Measurements from ENCODE around the gene CSTPP1.
"Not testable (repeated sequence)": the region's sequence is repeated elsewhere in the genome, so short reads cannot be mapped to it uniquely, and the experiment has no call there.

- TF ChIP-seq, protein P1, sequence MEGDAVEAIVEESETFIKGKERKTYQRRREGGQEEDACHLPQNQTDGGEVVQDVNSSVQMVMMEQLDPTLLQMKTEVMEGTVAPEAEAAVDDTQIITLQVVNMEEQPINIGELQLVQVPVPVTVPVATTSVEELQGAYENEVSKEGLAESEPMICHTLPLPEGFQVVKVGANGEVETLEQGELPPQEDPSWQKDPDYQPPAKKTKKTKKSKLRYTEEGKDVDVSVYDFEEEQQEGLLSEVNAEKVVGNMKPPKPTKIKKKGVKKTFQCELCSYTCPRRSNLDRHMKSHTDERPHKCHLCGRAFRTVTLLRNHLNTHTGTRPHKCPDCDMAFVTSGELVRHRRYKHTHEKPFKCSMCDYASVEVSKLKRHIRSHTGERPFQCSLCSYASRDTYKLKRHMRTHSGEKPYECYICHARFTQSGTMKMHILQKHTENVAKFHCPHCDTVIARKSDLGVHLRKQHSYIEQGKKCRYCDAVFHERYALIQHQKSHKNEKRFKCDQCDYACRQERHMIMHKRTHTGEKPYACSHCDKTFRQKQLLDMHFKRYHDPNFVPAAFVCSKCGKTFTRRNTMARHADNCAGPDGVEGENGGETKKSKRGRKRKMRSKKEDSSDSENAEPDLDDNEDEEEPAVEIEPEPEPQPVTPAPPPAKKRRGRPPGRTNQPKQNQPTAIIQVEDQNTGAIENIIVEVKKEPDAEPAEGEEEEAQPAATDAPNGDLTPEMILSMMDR (conservative IDR thresholded peaks at IDR 0.05; ENCODE audit: low read depth, low read length), result not testable (repeated sequence)
- TF ChIP-seq RAD21 (IDR thresholded peaks at IDR 0.05; ENCODE audit: low read length); MXI1 (IDR thresholded peaks at IDR 0.05; ENCODE audit: borderline replicate concordance, low read depth, low read length); SMC3 (IDR thresholded peaks at IDR 0.05; ENCODE audit: low read depth, low read length); POLR2A (IDR thresholded peaks at IDR 0.05; ENCODE audit: low read depth, low read length); CEBPB (IDR thresholded peaks at IDR 0.05; ENCODE audit: low read depth, low read length); USF2 (IDR thresholded peaks at IDR 0.05; ENCODE audit: low read depth, low read length); MAFK (IDR thresholded peaks at IDR 0.05; ENCODE audit: low read depth, low read length); BHLHE40 (IDR thresholded peaks at IDR 0.05; ENCODE audit: low read depth, low read length); CHD1 (IDR thresholded peaks at IDR 0.05; ENCODE audit: low read depth, low read length); FOS (IDR thresholded peaks at IDR 0.05; ENCODE audit: low read depth, low read length); MAZ (IDR thresholded peaks at IDR 0.05; ENCODE audit: borderline replicate concordance, low read depth, low read length); RCOR1 (IDR thresholded peaks at IDR 0.05; ENCODE audit: insufficient replicate concordance, low read length); RFX5 (IDR thresholded peaks at IDR 0.05; ENCODE audit: low read depth, low read length): not testable (repeated sequence)
These were observed 144.2 kb downstream of the CSTPP1 start for GRCh38 chr11:47080775-47081174.
